ENCODE data around the gene CAPN8. TPM values are rescaled to one million over a fixed set of nuclear protein-coding genes. Genes with fewer than 3 reads are reported as not detected.

Gene CAPN8
- total RNA-seq, 2 experiments from 2014 or later, result not detected

DNA sequence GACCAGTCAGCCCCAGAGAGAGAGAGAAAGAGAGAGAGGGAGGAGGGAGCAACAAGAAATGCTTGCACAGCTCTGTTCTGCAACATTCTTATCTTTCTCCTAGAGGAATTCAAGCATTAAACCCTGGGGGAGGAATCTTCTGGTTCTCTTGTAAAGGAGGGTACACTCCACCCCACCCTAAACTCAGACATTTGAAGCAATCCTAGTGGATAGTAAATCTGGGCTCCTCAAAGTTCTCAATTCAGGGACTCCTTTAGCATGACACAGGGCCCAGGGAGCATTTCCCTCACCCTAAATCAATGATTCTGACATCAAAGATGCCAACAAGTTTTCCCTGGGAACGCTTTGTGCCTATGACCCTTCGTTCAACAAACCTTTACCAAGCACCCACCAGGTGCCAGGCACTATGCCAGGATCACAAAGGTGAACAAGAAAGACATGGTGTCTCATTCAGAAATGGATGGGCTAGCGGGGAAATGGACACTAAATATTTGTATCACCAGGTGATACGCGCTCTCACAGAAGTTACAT is 35.0 kb upstream of the CAPN8 start:
- H3K9me3 Mint-ChIP-seq (ENCODE audit: low read depth), result no peaks in the 10 kb centered on the region
- H3K27me3 Mint-ChIP-seq, result peaks cover 4% of the 10 kb centered on the region
- ChIA-PET POLR2A (interaction anchor here (0.6 to 1.4 kb wide), 2 partner anchors 145 to 155 kb away, joined by 3 to 5 read pairs; no protein-coding TSS in a partner anchor), CTCF (interaction anchor here (1.2 to 4.1 kb wide), 5 partner anchors 18 to 633 kb away, joined by 3 to 95 read pairs (median 3); no protein-coding TSS in a partner anchor)
- H3K36me3 Mint-ChIP-seq (ENCODE audit: low read depth), result no peaks in the 10 kb centered on the region
- peaks cover 34% of the 10 kb centered on the region for H3K4me1 Mint-ChIP-seq
- peak overlapping the region; percentile 55 for H3K27ac Mint-ChIP-seq
- intact Hi-C loops (cut with DNase I, micrococcal nuclease), result loop anchor here (5.0 kb wide), 4 partner anchors 132 to 1727 kb away; partner anchors contain the start of genes LBR (in 1 of the 2) and TP53BP2 (in 1 of the 2)
- no peak for ATAC-seq
- no peak overlapping the region for H3K4me3 Mint-ChIP-seq
- no peak for DNase-seq

DNA sequence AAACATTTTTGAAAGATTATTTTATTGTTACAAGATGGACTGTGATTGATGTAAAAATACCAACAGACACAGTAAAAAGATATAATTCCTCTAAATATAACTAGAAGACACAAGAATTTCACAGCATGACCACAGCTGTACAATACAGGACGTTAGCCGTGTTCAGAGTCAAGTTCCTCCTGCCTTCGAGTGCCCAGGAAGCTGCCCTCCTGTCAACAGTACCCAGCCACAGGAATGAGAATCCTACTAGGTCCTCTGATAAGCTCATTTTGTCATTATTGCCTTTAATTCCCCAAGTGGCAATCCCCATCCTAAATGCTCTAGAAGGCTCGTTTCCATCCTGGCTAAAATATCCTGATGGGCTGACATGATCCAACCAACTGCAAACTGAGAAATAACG is 30.4 kb upstream of the CAPN8 start:
- no peak overlapping the region for H3K27ac Mint-ChIP-seq
- ATAC-seq, result no peak
- CTCF ChIA-PET, result interaction anchor here (0.6 to 2.7 kb wide), 18 partner anchors 11 to 979 kb away, joined by 3 to 37 read pairs (median 4); partner anchors contain the start of genes CAPN2, CAPN8 and SUSD4
- no peak overlapping the region for H3K4me3 Mint-ChIP-seq
- POLR2A ChIA-PET, result interaction anchor here (0.6 to 0.8 kb wide), 2 partner anchors 150 to 387 kb away, joined by 3 read pairs; partner anchors contain the start of gene TP53BP2
- H3K4me1 Mint-ChIP-seq, result peaks cover 9% of the 10 kb centered on the region
- no peaks in the 10 kb centered on the region for H3K9me3 Mint-ChIP-seq (ENCODE audit: low read depth)
- H3K27me3 Mint-ChIP-seq, result peaks cover 4% of the 10 kb centered on the region
- no peak for DNase-seq
- no peaks in the 10 kb centered on the region for H3K36me3 Mint-ChIP-seq (ENCODE audit: low read depth)
- intact Hi-C loops (cut with DNase I, micrococcal nuclease), result loop anchor here (5.0 to 10.0 kb wide), 3 partner anchors 211 to 639 kb away; partner anchors contain the start of genes FBXO28 (in 1 of the 2) and NVL (in 1 of the 2)

DNA sequence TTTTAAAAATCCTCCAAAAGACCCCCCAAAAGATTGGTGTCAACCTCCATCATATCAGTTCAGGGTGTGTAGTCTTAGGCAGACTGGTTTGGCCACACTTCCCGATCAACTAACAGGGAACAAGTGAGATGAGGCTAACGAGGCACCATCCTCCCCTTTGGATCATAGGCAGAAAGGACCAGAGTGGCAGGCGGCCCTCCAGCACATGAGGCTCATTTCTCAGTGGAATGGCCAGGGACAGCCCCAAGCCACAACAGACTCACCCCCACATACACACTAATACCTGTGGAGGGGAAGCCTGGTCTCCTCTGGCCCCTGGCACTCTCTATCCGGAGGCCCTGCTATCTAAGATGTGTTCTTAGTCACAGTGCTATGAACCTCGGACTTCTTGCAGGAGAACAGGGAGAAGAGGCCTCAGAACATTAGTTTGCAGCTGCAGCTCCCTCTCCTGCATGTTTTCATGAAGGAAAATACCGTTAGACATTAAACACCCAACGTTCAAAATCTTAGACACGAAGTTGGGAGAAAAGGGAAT is 29.6 kb upstream of the CAPN8 start:
- Mint-ChIP-seq H3K4me3 (no peak overlapping the region), H3K9me3 (ENCODE audit: low read depth) (no peaks in the 10 kb centered on the region), H3K27me3 (peaks cover 4% of the 10 kb centered on the region), H3K4me1 (peaks cover under 1% of the 10 kb centered on the region), H3K36me3 (ENCODE audit: low read depth) (no peaks in the 10 kb centered on the region), H3K27ac (no peak overlapping the region)
- intact Hi-C loops (cut with DNase I, micrococcal nuclease), result loop anchor here (5.0 to 10.0 kb wide), 3 partner anchors 212 to 640 kb away; partner anchors contain the start of genes FBXO28 (in 1 of the 2) and NVL (in 1 of the 2)
- ChIA-PET CTCF (interaction anchor here (0.6 to 2.7 kb wide), 12 partner anchors 10 to 598 kb away, joined by 3 to 37 read pairs (median 4); partner anchors contain the start of gene CAPN2), POLR2A (interaction anchor here (0.6 kb wide), 1 partner anchor 388 kb away, joined by 3 read pairs; no protein-coding TSS in a partner anchor)
- DNase-seq (no peak), ATAC-seq (no peak)

DNA sequence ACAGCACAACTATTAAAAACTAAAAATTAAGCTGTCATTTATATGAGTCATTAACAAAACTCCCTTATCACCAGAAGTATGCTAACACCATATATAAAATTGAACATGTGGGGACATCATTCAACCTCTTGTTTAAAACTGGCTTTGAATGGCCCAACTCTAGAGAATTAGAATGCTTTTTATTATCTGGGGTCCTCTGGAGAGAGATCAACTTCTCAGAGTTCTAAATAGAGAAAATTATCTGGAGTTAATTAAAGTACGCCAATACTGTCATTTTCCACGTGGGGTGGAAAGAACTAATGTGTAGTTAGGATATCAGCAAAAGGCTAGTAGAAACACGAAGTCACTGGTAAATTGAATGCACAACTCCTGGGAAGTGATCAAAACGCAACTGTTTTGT is 25.6 kb upstream of the CAPN8 start:
- no peaks in the 10 kb centered on the region for H3K36me3 Mint-ChIP-seq (ENCODE audit: low read depth)
- POLR2A ChIA-PET, result no interaction called here
- CTCF ChIA-PET, result interaction anchor here (0.6 to 1.3 kb wide), 4 partner anchors 27 to 150 kb away, joined by 3 to 4 read pairs (median 3); no protein-coding TSS in a partner anchor
- H3K27ac Mint-ChIP-seq, result no peak overlapping the region
- DNase-seq, result no peak
- peaks cover 3% of the 10 kb centered on the region for H3K27me3 Mint-ChIP-seq
- no peaks in the 10 kb centered on the region for H3K4me1 Mint-ChIP-seq
- H3K4me3 Mint-ChIP-seq, result no peak overlapping the region
- no peak for ATAC-seq
- intact Hi-C loops (cut with DNase I, micrococcal nuclease), result loop anchor here in 1 of 2 experiments (10.0 kb wide), 1 partner anchor 644 kb away; the partner anchor contains the start of gene NVL
- no peaks in the 10 kb centered on the region for H3K9me3 Mint-ChIP-seq (ENCODE audit: low read depth)

DNA sequence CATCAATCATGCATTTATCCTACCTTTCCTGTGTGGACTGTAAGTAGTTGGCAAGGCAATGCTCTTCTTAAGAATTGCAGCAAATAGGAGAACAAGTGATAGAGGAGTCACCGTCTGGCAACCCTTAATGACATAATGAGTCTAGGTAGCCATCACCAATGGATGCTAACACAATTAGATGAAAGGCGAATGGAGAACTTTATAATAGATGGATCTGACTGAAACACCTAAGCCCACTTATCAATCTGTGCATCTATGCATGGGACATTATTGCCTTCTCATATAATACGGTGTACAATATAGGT is 18.9 kb upstream of the CAPN8 start:
- H3K27me3 Mint-ChIP-seq, result peaks cover 3% of the 10 kb centered on the region
- H3K9me3 Mint-ChIP-seq (ENCODE audit: low read depth), result no peaks in the 10 kb centered on the region
- DNase-seq (no peak), ATAC-seq (no peak)
- ChIA-PET POLR2A (interaction anchor here (0.6 kb wide), 1 partner anchor 76 kb away, joined by 4 read pairs; no protein-coding TSS in a partner anchor), CTCF (interaction anchor here (0.6 to 2.2 kb wide), 5 partner anchors 11 to 551 kb away, joined by 3 to 18 read pairs (median 4); no protein-coding TSS in a partner anchor)
- H3K27ac Mint-ChIP-seq, result no peak overlapping the region
- H3K4me3 Mint-ChIP-seq, result no peak overlapping the region
- H3K36me3 Mint-ChIP-seq (ENCODE audit: low read depth), result no peaks in the 10 kb centered on the region
- intact Hi-C loops (cut with DNase I, micrococcal nuclease), result loop anchor here (1.0 to 10.0 kb wide), 4 partner anchors 152 to 890 kb away; no protein-coding TSS in a partner anchor
- H3K4me1 Mint-ChIP-seq, result no peaks in the 10 kb centered on the region

DNA sequence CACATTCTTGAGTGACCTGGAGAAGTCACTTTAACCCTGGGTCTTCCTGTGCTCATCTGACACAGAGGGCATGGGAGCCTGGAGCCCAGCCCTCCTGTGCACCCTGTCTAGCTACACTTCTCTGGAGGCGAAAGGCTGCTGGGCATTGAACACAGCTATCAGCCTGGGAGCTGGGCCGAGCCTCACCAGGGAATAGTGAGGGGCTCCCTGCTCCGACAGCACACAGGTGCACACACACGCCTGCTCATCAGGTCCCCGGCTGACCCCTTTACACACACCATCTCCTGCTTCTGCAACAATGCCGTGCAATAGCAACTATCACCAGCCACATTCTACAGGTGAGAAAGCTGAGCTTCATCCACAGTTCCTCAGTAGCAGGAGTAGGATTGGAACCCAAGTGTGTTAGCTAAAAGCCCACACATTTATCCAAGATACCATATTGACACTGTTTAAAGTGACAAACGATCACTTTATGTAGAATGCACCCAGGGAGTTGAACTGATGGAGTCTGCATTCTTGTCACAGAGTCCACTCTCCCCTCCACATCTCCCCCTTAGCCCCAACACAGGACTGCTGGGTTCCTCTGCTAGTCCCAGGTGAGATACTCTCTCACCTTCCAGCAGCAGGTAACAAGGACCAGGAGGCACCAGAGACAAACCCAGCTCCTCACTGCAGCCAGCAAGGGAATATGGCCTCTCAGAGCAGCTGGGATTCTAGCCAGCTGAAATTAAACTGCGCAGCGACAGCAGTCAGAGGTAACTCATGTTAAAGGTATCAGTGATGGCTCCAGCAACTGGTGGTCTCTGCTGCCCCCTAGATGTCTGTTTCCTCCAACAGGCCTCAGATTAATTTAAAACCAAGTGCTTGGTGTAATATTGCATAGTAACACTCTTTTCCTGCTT is 18.3 kb upstream of the CAPN8 start:
- ChIA-PET CTCF (interaction anchor here (0.5 to 2.2 kb wide), 12 partner anchors 9 to 551 kb away, joined by 3 to 18 read pairs (median 4); no protein-coding TSS in a partner anchor), POLR2A (no interaction called here)
- H3K27ac Mint-ChIP-seq, result no peak overlapping the region
- intact Hi-C loops (cut with DNase I, micrococcal nuclease), result loop anchor here (1.0 to 10.0 kb wide), 4 partner anchors 152 to 889 kb away; no protein-coding TSS in a partner anchor
- ATAC-seq, result peak; percentile 57
- no peaks in the 10 kb centered on the region for H3K4me1 Mint-ChIP-seq
- no peaks in the 10 kb centered on the region for H3K9me3 Mint-ChIP-seq (ENCODE audit: low read depth)
- no peaks in the 10 kb centered on the region for H3K36me3 Mint-ChIP-seq (ENCODE audit: low read depth)
- H3K4me3 Mint-ChIP-seq, result no peak overlapping the region
- H3K27me3 Mint-ChIP-seq, result peaks cover under 1% of the 10 kb centered on the region
- DNase-seq, result peak; percentile 73

DNA sequence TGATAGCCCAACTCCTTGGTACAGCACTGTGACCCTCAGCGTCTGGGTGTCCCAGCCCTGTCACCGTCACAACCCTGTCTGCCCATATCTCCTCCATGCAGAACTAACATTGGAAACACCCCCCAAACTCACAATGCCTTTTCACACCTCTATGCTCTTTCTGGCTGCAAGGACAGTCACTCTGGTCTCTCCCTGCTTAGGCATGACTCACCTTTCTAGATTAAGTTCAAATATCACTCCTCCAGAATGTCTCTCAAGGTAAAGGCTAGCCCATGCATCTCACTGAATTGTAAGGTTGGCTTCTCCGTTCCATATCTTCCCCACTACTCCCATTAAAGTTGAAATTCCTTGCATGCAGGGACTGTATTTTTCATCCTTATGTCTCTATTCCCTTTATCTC is 17.0 kb upstream of the CAPN8 start:
- no peak for DNase-seq
- CTCF ChIA-PET, result interaction anchor here (2.2 kb wide), 1 partner anchor 549 kb away, joined by 18 read pairs; no protein-coding TSS in a partner anchor
- intact Hi-C loops (cut with DNase I, micrococcal nuclease), result loop anchor here (5.0 to 10.0 kb wide), 2 partner anchors 150 to 888 kb away; no protein-coding TSS in a partner anchor
- no peaks in the 10 kb centered on the region for H3K4me1 Mint-ChIP-seq
- no peak overlapping the region for H3K4me3 Mint-ChIP-seq
- H3K27ac Mint-ChIP-seq, result no peak overlapping the region
- no peaks in the 10 kb centered on the region for H3K9me3 Mint-ChIP-seq (ENCODE audit: low read depth)
- peak; percentile 23 for ATAC-seq
- POLR2A ChIA-PET, result no interaction called here
- no peaks in the 10 kb centered on the region for H3K27me3 Mint-ChIP-seq
- H3K36me3 Mint-ChIP-seq (ENCODE audit: low read depth), result no peaks in the 10 kb centered on the region

DNA sequence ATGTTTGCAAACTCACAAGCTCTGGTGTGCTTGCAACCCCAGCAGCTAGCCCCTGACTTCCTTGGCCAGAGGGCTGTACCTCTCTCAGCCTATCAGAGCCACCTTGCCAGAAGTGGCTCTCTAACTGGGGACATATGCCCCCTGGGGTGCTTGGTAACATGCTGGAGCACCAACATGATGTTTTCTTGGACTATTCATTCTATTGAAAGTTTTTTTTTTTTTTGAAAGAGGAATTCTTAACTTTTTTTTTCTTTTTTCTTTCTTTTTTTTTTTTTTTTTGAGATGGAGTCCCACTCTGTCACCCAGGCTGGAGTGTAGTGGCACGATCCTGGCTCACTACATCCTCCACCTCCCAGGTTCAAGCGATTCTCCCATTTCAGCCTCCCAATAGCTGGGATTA is 14.7 kb upstream of the CAPN8 start:
- no peak overlapping the region for H3K4me3 Mint-ChIP-seq
- intact Hi-C loops (cut with DNase I, micrococcal nuclease), result loop anchor here (5.0 to 10.0 kb wide), 2 partner anchors 148 to 885 kb away; no protein-coding TSS in a partner anchor
- H3K36me3 Mint-ChIP-seq (ENCODE audit: low read depth), result no peaks in the 10 kb centered on the region
- no peak overlapping the region for H3K27ac Mint-ChIP-seq
- no peaks in the 10 kb centered on the region for H3K27me3 Mint-ChIP-seq
- peaks cover 5% of the 10 kb centered on the region for H3K9me3 Mint-ChIP-seq (ENCODE audit: low read depth)
- ChIA-PET CTCF (interaction anchor here (0.7 to 1.3 kb wide), 4 partner anchors 8 to 554 kb away, joined by 3 to 4 read pairs (median 3); no protein-coding TSS in a partner anchor), POLR2A (no interaction called here)
- ATAC-seq (no peak), DNase-seq (no peak)
- no peaks in the 10 kb centered on the region for H3K4me1 Mint-ChIP-seq

DNA sequence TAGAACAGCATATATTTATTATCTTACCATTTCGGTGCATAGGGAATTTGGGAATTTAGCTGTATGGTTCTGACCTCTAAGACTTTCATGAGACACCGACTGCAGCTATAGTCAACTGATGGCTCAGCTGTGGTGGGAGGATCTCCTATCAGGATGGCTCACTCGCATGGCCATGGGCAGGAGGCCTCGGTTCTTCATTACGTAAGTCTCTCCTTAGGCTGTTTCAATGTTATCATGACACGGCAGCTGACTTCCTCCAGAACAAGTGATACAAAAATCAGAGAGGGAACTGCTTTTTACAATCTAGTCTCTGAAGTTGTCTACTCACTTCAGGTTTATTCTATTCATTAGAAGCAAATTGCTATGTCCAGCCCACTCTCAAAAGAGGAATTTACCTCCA is 13.3 kb upstream of the CAPN8 start:
- POLR2A ChIA-PET, result no interaction called here
- Mint-ChIP-seq H3K36me3 (ENCODE audit: low read depth) (peaks cover 4% of the 10 kb centered on the region), H3K27me3 (no peaks in the 10 kb centered on the region), H3K27ac (no peak overlapping the region), H3K9me3 (ENCODE audit: low read depth) (peaks cover 13% of the 10 kb centered on the region), H3K4me3 (no peak overlapping the region), H3K4me1 (no peaks in the 10 kb centered on the region)
- intact Hi-C loops (cut with DNase I, micrococcal nuclease), result no loop called here
- ATAC-seq (no peak), DNase-seq (no peak)
- CTCF ChIA-PET, result interaction anchor here (1.0 to 1.1 kb wide), 2 partner anchors 51 to 71 kb away, joined by 3 read pairs; no protein-coding TSS in a partner anchor

DNA sequence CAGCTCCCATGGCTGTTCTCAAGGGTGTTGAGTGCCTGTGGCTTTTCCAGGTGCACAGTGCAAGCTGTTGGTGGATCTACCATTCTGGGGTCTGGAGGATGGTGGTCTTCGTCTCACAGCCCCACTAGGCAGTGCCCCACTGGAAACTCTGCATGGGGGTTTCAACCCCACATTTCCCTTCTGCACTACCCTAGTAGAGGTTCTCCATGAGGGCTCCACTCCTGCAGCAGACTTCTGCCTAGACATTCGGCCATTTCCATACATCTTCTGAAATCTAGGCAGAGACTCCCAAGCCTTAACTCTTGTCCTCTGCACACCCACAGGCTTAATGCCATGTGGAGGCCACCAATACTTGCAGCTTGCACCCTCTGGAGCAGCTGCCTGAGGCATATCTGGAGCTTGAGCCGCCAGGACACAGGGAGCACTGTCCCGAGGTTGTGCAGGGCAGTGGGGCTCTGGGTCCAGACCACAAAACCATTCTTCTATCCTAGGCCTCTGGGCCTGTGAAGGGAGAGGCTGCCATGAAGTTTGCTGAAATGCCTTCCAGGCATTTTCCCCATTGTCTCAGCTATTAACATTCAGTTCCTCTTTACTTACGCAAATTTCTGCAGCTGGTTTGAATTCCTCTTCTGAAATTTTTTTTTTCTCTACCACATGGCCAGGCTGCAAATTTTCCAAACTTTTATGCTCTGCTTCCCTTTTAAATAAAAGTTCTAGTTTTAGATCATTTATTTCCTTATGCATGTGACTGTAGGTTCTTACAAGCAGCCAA is 8.8 kb upstream of the CAPN8 start:
- H3K4me3 Mint-ChIP-seq, result no peak overlapping the region
- H3K36me3 Mint-ChIP-seq (ENCODE audit: low read depth), result peaks cover 4% of the 10 kb centered on the region
- DNase-seq, result no peak
- no peak overlapping the region for H3K27ac Mint-ChIP-seq
- no peak for ATAC-seq
- peaks cover 17% of the 10 kb centered on the region for H3K9me3 Mint-ChIP-seq (ENCODE audit: low read depth)
- ChIA-PET POLR2A (no interaction called here), CTCF (interaction anchor here (0.7 to 1.4 kb wide), 3 partner anchors 10 to 1256 kb away, joined by 3 to 4 read pairs (median 3); no protein-coding TSS in a partner anchor)
- no peaks in the 10 kb centered on the region for H3K4me1 Mint-ChIP-seq
- intact Hi-C loops (cut with DNase I, micrococcal nuclease), result no loop called here
- H3K27me3 Mint-ChIP-seq, result no peaks in the 10 kb centered on the region

All from activated CD4-positive, alpha-beta T cell treated with anti-CD3 and anti-CD28 coated beads for 36 hours (primary cell).